GM18526 (cell line): ENCODE measurements around the gene TROAP.

ENCODE experiments used
- POLR2A ChIP-seq: IDR thresholded peaks from 3 replicates; pipeline ENCODE4 v1.6.1; 2011; ENCODE audit not compliant: insufficient read length; ENCODE audit errors: extremely low read depth

The TROAP gene

GRCh38 chr12:49322708-49323523 lies at the start of gene TROAP:
TSS of gene TROAP (plus strand) at chr12:49323255. CDS start at chr12:49323609, 354 bp downstream.
- TF ChIP-seq POLR2A, result peak; percentile 78

- TF ChIP-seq POLR2A, result no peak
Measured at GRCh38 chr12:49273726-49274395, 49.2 kb upstream of the TROAP start.

- TF ChIP-seq POLR2A, result no peak
Measured at GRCh38 chr12:49274396-49275069, 48.5 kb upstream of the TROAP start.

GRCh38 chr12:49276304-49277290 lies 46.5 kb upstream of the TROAP start:
- no peak for TF ChIP-seq POLR2A

- TF ChIP-seq POLR2A, result no peak
Measured at GRCh38 chr12:49277466-49277865, 45.6 kb upstream of the TROAP start.

- no peak for TF ChIP-seq POLR2A
Measured at GRCh38 chr12:49279706-49280159, 43.3 kb upstream of the TROAP start.

GRCh38 chr12:49282302-49282701 lies 40.8 kb upstream of the TROAP start:
- no peak for TF ChIP-seq POLR2A

- no peak for TF ChIP-seq POLR2A
Measured at GRCh38 chr12:49283541-49284429, 39.3 kb upstream of the TROAP start.

GRCh38 chr12:49284672-49285071 lies 38.4 kb upstream of the TROAP start:
- no peak for TF ChIP-seq POLR2A

GRCh38 chr12:49287876-49288275 lies 35.2 kb upstream of the TROAP start:
- TF ChIP-seq POLR2A, result no peak

GRCh38 chr12:49288412-49288853 lies 34.6 kb upstream of the TROAP start:
- TF ChIP-seq POLR2A, result no peak

GRCh38 chr12:49288922-49289555 lies 34.0 kb upstream of the TROAP start:
- no peak for TF ChIP-seq POLR2A

GRCh38 chr12:49292729-49293055 lies 30.4 kb upstream of the TROAP start:
- TF ChIP-seq POLR2A, result no peak
